NB4 (cell line): ENCODE data around the gene CCDC186.

Experiments
- CTCF ChIP-seq: IDR thresholded peaks from one replicate; pipeline ENCODE4 v1.5.1; 2012; ENCODE audit warnings: low read depth, low read length
- MYC ChIP-seq: IDR thresholded peaks from 2 replicates; pipeline ENCODE4 v1.6.1; 2011; ENCODE audit warnings: low read depth, low read length
- POLR2A ChIP-seq: IDR thresholded peaks from 2 replicates; pipeline ENCODE4 v1.6.1; 2011; ENCODE audit warnings: mild to moderate bottlenecking; ENCODE audit not compliant: insufficient read length; ENCODE audit errors: extremely low read depth

DNA sequence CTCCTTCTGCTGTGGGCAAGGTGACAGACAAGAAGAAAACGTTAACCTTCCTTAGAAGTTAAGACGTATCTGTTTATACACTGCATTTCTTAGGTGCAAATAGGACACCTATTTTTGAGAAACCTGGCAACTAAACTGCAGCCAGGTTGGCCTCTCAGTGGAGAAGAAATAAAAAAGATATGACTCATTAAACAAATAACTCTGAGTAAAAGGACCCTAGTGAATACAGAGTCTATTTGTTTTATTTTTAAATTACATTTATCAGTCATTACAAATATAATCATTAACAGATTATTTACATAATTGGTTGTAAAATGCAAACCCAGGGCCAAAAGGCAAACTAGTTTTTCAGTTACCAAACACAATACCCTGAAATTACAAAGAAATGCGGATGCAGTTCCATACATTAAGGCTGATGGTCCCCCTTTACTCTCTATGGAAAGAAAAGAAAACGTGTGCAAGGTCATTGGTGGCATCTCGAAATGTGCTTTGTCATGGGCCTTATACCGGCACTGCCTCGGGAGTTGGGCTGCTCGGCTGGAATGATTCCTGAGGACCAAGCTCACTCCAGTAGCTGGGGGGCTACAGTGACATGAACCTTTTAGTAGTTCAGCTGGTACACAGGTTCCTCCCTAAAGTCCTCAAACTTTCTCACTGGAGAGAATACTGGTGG is 92.0 kb downstream of the CCDC186 start:
- TF ChIP-seq CTCF (no peak), POLR2A (no peak), MYC (no peak)
